ENCODE data around the gene ETV6. TPM values are rescaled to one million over a fixed set of nuclear protein-coding genes. Genes with fewer than 3 reads are reported as not detected.

The ETV6 gene
- total and polyA plus RNA-seq, 9 of the 15 experiments (the other 6 are each of a cell fraction or from before 2014, with no cell fraction given): 0.81 to 12.7 (median 4.1) TPM

DNA sequence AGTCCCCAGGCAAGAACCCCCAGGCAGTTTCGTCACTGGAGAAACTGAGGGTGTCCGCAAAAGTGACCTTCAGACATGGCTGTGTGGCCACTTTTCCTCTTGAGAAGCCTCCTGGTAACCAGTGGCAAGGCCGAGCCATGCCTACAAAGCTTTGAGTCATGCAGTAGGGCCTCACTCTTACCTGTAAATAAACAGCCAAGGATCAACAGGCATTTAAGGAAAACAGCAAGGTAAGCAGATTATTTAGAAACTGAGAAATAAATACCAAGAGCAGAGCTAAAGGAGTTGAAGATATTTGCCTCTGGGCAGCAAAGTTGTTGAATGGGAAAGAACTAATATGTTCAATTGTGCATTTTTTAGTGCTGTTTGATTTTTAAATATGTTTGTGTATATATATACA, 280.2 kb downstream of the ETV6 start:
- in situ Hi-C loops (cut with MboI): no loop called here

More for the DNA sequence above, 280.2 kb downstream of the ETV6 start:
- FAIRE-seq (no peak), ATAC-seq (no peak), DNase-seq (ENCODE audit: extremely low read depth in 1 of 4, low spot score in 3 of 4) (no peak)
- no peaks in the 10 kb centered on the region for H3K9me1 ChIP-seq (ENCODE audit: control insufficient read depth, insufficient read depth, low read length)
- no peaks in the 10 kb centered on the region for H3K79me2 ChIP-seq (ENCODE audit: control insufficient read depth, insufficient read depth, low read length)
- 4% methylated on average over 3 of the region's 3 CpGs for WGBS (ENCODE audit: insufficient coverage, low coverage, missing lambda C conversion rate)
- H2AFZ ChIP-seq (ENCODE audit: low read depth, low read length): no peak overlapping the region
- POLR2A ChIA-PET: interaction anchor here (0.7 kb wide), 1 partner anchor 807 kb away, joined by 3 read pairs; no protein-coding TSS in a partner anchor
- no peak overlapping the region for H3K9ac ChIP-seq (ENCODE audit: insufficient read depth in 1 of 2, low read depth in 2 of 2, low read length in 2 of 2)
- no peaks in the 10 kb centered on the region for H3K9me3 ChIP-seq (replicated peaks; ENCODE audit: control insufficient read depth, insufficient read depth, low read depth, low read length)
- no peaks in the 10 kb centered on the region for H3K36me3 ChIP-seq (ENCODE audit: control insufficient read depth, insufficient read depth, low read length)
- no peak overlapping the region for H3K4me2 ChIP-seq (ENCODE audit: insufficient read depth, low read length)
- no peaks in the 10 kb centered on the region for H4K20me1 ChIP-seq (replicated peaks; ENCODE audit: control insufficient read depth, insufficient read depth, low read length)
- no peak overlapping the region for H3K4me3 ChIP-seq
- peaks cover 3 to 4% of the 10 kb centered on the region in 2 experiments; a peak in 4 of 5 replicates for H3K27me3 ChIP-seq (ENCODE audit: control insufficient read depth in 2 of 2, insufficient read depth in 2 of 2, low read length in 2 of 2)
- H3K4me1 ChIP-seq (replicated peaks in 1 of 2; ENCODE audit: control insufficient read depth in 2 of 2, insufficient read depth in 2 of 2, low read length in 2 of 2): no peaks in the 10 kb centered on the region; a peak in 1 of 5 replicates
- intact Hi-C loops (cut with micrococcal nuclease): no loop called here
- H3K27ac ChIP-seq (ENCODE audit: extremely low read depth, low read depth, low read length): no peak overlapping the region
- no TSS peak for BruUV-seq (replicated peaks)
- peak; percentile 50; the same call in 1 of the 2 replicates for TF ChIP-seq MAFK (IDR thresholded peaks at IDR 0.05; ENCODE audit: low read length)
- no peak for TF ChIP-seq MYBL2 (IDR thresholded peaks at IDR 0.05; ENCODE audit: low read depth)
- TF ChIP-seq MYBL2 (CRISPR knock-in tag; IDR thresholded peaks at IDR 0.05; ENCODE audit: borderline replicate concordance): no peak
- TF ChIP-seq TRIM28 (IDR thresholded peaks at IDR 0.05): no peak
- TF ChIP-seq MAFG (tag; conservative IDR thresholded peaks at IDR 0.05): 0 out of 2 replicates have a peak, but pooled peaks have one; percentile 38
- TF ChIP-seq MAFF (IDR thresholded peaks at IDR 0.05; ENCODE audit: low read length): peak; percentile 61
- no peak for TF ChIP-seq CBX5 (IDR thresholded peaks at IDR 0.05; ENCODE audit: borderline replicate concordance, low read depth)
- peak; percentile 53; the same call in 1 of the 2 replicates for TF ChIP-seq ZNF316 (IDR thresholded peaks at IDR 0.05)
- TF ChIP-seq EP400 (IDR thresholded peaks at IDR 0.05): no peak
- TF ChIP-seq, protein P1, sequence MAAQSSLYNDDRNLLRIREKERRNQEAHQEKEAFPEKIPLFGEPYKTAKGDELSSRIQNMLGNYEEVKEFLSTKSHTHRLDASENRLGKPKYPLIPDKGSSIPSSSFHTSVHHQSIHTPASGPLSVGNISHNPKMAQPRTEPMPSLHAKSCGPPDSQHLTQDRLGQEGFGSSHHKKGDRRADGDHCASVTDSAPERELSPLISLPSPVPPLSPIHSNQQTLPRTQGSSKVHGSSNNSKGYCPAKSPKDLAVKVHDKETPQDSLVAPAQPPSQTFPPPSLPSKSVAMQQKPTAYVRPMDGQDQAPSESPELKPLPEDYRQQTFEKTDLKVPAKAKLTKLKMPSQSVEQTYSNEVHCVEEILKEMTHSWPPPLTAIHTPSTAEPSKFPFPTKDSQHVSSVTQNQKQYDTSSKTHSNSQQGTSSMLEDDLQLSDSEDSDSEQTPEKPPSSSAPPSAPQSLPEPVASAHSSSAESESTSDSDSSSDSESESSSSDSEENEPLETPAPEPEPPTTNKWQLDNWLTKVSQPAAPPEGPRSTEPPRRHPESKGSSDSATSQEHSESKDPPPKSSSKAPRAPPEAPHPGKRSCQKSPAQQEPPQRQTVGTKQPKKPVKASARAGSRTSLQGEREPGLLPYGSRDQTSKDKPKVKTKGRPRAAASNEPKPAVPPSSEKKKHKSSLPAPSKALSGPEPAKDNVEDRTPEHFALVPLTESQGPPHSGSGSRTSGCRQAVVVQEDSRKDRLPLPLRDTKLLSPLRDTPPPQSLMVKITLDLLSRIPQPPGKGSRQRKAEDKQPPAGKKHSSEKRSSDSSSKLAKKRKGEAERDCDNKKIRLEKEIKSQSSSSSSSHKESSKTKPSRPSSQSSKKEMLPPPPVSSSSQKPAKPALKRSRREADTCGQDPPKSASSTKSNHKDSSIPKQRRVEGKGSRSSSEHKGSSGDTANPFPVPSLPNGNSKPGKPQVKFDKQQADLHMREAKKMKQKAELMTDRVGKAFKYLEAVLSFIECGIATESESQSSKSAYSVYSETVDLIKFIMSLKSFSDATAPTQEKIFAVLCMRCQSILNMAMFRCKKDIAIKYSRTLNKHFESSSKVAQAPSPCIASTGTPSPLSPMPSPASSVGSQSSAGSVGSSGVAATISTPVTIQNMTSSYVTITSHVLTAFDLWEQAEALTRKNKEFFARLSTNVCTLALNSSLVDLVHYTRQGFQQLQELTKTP (IDR thresholded peaks at IDR 0.05; ENCODE audit: low read depth in 1 of 2, partially characterized antibody in 2 of 2): no peak
- peak; percentile 38; the same call in 1 of the 2 replicates for TF ChIP-seq C11orf30 (IDR thresholded peaks at IDR 0.05; ENCODE audit: low read depth)
- CTCF ChIA-PET (ENCODE audit: low intra/inter-chr PET ratio): no interaction called here
